Measurements from ENCODE around the gene NEURL3.

NEURL3 gene

DNA sequence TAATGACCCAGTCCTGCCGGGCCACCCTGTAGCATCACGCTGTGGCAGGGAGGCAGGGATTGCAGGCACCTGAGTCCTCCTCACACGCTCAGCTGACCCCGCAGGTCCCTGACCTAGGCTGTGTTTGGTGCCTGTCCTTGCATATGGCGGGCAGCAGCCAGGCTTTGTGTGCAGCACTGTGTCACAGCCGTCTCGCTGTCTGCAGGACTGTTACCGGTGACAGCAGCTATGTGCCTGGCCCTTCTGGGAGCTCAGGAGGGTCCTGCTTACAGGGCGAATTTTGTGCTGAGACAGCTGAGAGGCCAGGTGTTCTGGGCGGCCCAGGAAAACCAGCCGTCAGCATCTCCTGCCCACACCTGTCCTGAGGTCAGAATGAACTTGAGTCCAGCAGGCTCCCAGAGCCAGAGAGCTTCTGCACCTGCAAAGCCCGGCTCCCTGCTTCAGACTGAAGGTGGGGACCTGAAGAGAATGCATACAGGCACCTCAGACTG lies 21.0 kb upstream of the NEURL3 start:
- no peaks in the 10 kb centered on the region for H3F3A ChIP-seq (ENCODE audit: insufficient read depth)
- H3K36me3 ChIP-seq (ENCODE audit: low read length), result no peaks in the 10 kb centered on the region
- no peak overlapping the region for H2AFZ ChIP-seq (ENCODE audit: low read depth, low read length, severe bottlenecking)
- no peaks in the 10 kb centered on the region for H3K79me2 ChIP-seq (ENCODE audit: insufficient read depth, low read length)
- H3K9ac ChIP-seq (ENCODE audit: low read length), result no peak overlapping the region
- H3K4me3 ChIP-seq (ENCODE audit: insufficient read depth, low read length, poor library complexity, severe bottlenecking), result no peak overlapping the region
- TF ChIP-seq EZH2phosphoT487 (conservative IDR thresholded peaks at IDR 0.05; ENCODE audit: low read length) (no peak), CTCF (IDR thresholded peaks at IDR 0.05; ENCODE audit: insufficient read depth, low read length, poor library complexity, severe bottlenecking) (no peak)
- no peaks in the 10 kb centered on the region for H3K9me2 ChIP-seq (replicated peaks; ENCODE audit: insufficient read depth, low read length)
- no peaks in the 10 kb centered on the region for H3K27me3 ChIP-seq (ENCODE audit: low read length)
- H3K4me2 ChIP-seq (ENCODE audit: low read depth, low read length, poor library complexity, severe bottlenecking), result no peak overlapping the region
- no peaks in the 10 kb centered on the region for H3K9me3 ChIP-seq (ENCODE audit: insufficient read depth, low read length)
- H4K20me1 ChIP-seq (ENCODE audit: low read depth, low read length), result no peaks in the 10 kb centered on the region
- no peak overlapping the region for H3K27ac ChIP-seq (ENCODE audit: low read depth, low read length)

DNA sequence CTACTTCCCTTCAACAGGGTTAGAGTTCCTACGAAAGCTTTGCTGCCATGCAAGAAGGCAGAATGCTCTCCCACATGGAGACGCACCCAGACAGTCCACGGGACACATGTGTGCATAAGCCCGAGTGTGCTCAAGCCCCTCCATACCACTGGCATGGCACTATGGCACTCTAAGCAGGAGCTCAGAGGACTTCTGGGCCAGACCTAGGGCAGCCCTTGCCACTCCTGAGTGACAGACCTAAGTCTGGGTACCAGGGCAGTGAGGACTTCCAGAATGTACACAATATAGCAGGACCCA lies 20.0 kb upstream of the NEURL3 start:
- H3F3A ChIP-seq (ENCODE audit: insufficient read depth), result no peaks in the 10 kb centered on the region
- no peak overlapping the region for H3K4me3 ChIP-seq (ENCODE audit: insufficient read depth, low read length, poor library complexity, severe bottlenecking)
- H2AFZ ChIP-seq (ENCODE audit: low read depth, low read length, severe bottlenecking), result no peak overlapping the region
- H3K9me2 ChIP-seq (replicated peaks; ENCODE audit: insufficient read depth, low read length), result no peaks in the 10 kb centered on the region
- H4K20me1 ChIP-seq (ENCODE audit: low read depth, low read length), result no peaks in the 10 kb centered on the region
- H3K27ac ChIP-seq (ENCODE audit: low read depth, low read length), result no peak overlapping the region
- H3K9me3 ChIP-seq (ENCODE audit: insufficient read depth, low read length), result no peaks in the 10 kb centered on the region
- H3K36me3 ChIP-seq (ENCODE audit: low read length), result no peaks in the 10 kb centered on the region
- TF ChIP-seq CTCF (IDR thresholded peaks at IDR 0.05; ENCODE audit: insufficient read depth, low read length, poor library complexity, severe bottlenecking), result no peak
- TF ChIP-seq EZH2phosphoT487 (conservative IDR thresholded peaks at IDR 0.05; ENCODE audit: low read length), result no peak
- H3K9ac ChIP-seq (ENCODE audit: low read length), result no peak overlapping the region
- H3K4me2 ChIP-seq (ENCODE audit: low read depth, low read length, poor library complexity, severe bottlenecking), result no peak overlapping the region
- no peaks in the 10 kb centered on the region for H3K27me3 ChIP-seq (ENCODE audit: low read length)
- H3K79me2 ChIP-seq (ENCODE audit: insufficient read depth, low read length), result no peaks in the 10 kb centered on the region

- Histone ChIP-seq H3K9me2 (replicated peaks; ENCODE audit: insufficient read depth, low read length) (no peaks in the 10 kb centered on the region), H3K79me2 (ENCODE audit: insufficient read depth, low read length) (no peaks in the 10 kb centered on the region), H2AFZ (ENCODE audit: low read depth, low read length, severe bottlenecking) (no peak overlapping the region), H3K27me3 (ENCODE audit: low read length) (no peaks in the 10 kb centered on the region), H3K9me3 (ENCODE audit: insufficient read depth, low read length) (no peaks in the 10 kb centered on the region), H3K9ac (ENCODE audit: low read length) (no peak overlapping the region), H3K27ac (ENCODE audit: low read depth, low read length) (no peak overlapping the region), H3K4me3 (ENCODE audit: insufficient read depth, low read length, poor library complexity, severe bottlenecking) (no peak overlapping the region), H4K20me1 (ENCODE audit: low read depth, low read length) (no peaks in the 10 kb centered on the region), H3F3A (ENCODE audit: insufficient read depth) (no peaks in the 10 kb centered on the region), H3K36me3 (ENCODE audit: low read length) (no peaks in the 10 kb centered on the region), H3K4me2 (ENCODE audit: low read depth, low read length, poor library complexity, severe bottlenecking) (no peak overlapping the region)
- no peak for TF ChIP-seq EZH2phosphoT487 (conservative IDR thresholded peaks at IDR 0.05; ENCODE audit: low read length)
- no peak for TF ChIP-seq CTCF (IDR thresholded peaks at IDR 0.05; ENCODE audit: insufficient read depth, low read length, poor library complexity, severe bottlenecking)
Observed at GRCh38 chr2:96524482-96525210, 19.5 kb upstream of the NEURL3 start.

All from SU-DHL-6 (cell line).